ENCODE measurements around the gene HADHB. TPM values are rescaled to one million over a fixed set of nuclear protein-coding genes. Genes with fewer than 3 reads are reported as not detected.

HADHB gene
- total RNA-seq, 1 donor from 2014 or later = 79.4 TPM

DNA sequence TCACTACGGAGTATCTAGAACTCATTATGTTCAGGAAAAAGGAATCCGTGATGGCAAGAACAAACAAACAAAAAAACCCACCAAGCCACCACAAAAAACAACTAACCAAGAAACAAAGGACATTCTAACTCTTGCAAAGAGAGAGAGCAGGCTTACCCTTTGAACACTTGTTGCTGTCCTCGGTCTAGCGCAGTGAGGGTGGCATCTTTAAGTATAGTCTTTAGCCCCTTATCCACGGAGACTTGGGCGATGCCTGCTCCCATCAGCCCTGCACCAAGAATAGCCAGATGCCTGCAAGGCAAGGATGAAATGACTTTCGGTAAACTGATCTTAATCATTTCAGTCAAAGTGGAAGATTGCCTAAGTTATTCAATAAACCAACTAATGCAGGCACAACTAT is 40.8 kb upstream of the HADHB start:
- H3K36me3 Mint-ChIP-seq = peaks cover 54% of the 10 kb centered on the region
- no peak for DNase-seq (ENCODE audit: low spot score in 2 of 2, unreplicated experiment in 2 of 2)
- no peak overlapping the region for H3K4me3 Mint-ChIP-seq
- H3K9me3 Mint-ChIP-seq = no peaks in the 10 kb centered on the region
- TF ChIP-seq CTCF (IDR thresholded peaks at IDR 0.05; ENCODE audit: unreplicated experiment) = no peak
- no peak overlapping the region for H3K27ac Mint-ChIP-seq
- no peaks in the 10 kb centered on the region for H3K4me1 Mint-ChIP-seq
- H3K27me3 Mint-ChIP-seq (ENCODE audit: low read depth) = no peaks in the 10 kb centered on the region

GRCh38 chr2:26212011-26212410 is 32.7 kb upstream of the HADHB start:
- Mint-ChIP-seq H3K9me3 (peaks cover 5% of the 10 kb centered on the region), H3K36me3 (peaks cover 48% of the 10 kb centered on the region), H3K27me3 (ENCODE audit: low read depth) (no peaks in the 10 kb centered on the region), H3K4me3 (no peak overlapping the region), H3K4me1 (no peaks in the 10 kb centered on the region), H3K27ac (no peak overlapping the region)
- no peak for DNase-seq (ENCODE audit: low spot score in 2 of 2, unreplicated experiment in 2 of 2)
- no peak for TF ChIP-seq CTCF (IDR thresholded peaks at IDR 0.05; ENCODE audit: unreplicated experiment)

DNA sequence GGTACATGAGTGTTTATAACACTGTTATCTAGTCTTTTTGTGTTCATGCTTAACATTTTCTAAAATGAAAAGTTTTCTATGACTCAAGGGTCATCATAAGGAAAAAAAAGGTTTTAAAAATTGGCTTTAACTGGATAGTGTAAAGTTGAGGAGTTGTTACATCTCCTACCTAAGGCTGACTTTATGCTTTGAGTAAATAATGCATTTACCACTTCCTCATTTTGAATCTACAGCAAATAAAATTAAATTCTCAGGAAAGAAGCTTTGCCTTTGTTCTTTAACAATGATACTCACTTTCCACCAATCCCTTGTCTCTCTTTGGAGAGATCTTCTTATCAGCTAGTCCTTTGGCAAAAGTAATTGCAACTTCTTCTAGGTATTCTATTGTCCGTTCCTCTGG is 30.0 kb upstream of the HADHB start:
- H3K4me1 Mint-ChIP-seq = no peaks in the 10 kb centered on the region
- H3K27ac Mint-ChIP-seq = no peak overlapping the region
- H3K36me3 Mint-ChIP-seq = peaks cover 62% of the 10 kb centered on the region
- no peak for TF ChIP-seq CTCF (IDR thresholded peaks at IDR 0.05; ENCODE audit: unreplicated experiment)
- no peaks in the 10 kb centered on the region for H3K27me3 Mint-ChIP-seq (ENCODE audit: low read depth)
- DNase-seq (ENCODE audit: low spot score in 2 of 2, unreplicated experiment in 2 of 2) = no peak
- H3K4me3 Mint-ChIP-seq = no peak overlapping the region
- peaks cover 18% of the 10 kb centered on the region for H3K9me3 Mint-ChIP-seq

GRCh38 chr2:26215833-26216232 is 28.9 kb upstream of the HADHB start:
- Mint-ChIP-seq H3K4me1 (no peaks in the 10 kb centered on the region), H3K27me3 (ENCODE audit: low read depth) (no peaks in the 10 kb centered on the region), H3K9me3 (peaks cover 18% of the 10 kb centered on the region), H3K36me3 (peaks cover 64% of the 10 kb centered on the region), H3K27ac (no peak overlapping the region), H3K4me3 (no peak overlapping the region)
- no peak for TF ChIP-seq CTCF (IDR thresholded peaks at IDR 0.05; ENCODE audit: unreplicated experiment)
- no peak for DNase-seq (ENCODE audit: low spot score in 2 of 2, unreplicated experiment in 2 of 2)

- Mint-ChIP-seq H3K27me3 (ENCODE audit: low read depth) (no peaks in the 10 kb centered on the region), H3K9me3 (peaks cover 18% of the 10 kb centered on the region), H3K4me1 (no peaks in the 10 kb centered on the region), H3K4me3 (no peak overlapping the region), H3K36me3 (peaks cover 62% of the 10 kb centered on the region), H3K27ac (no peak overlapping the region)
- no peak for TF ChIP-seq CTCF (IDR thresholded peaks at IDR 0.05; ENCODE audit: unreplicated experiment)
- DNase-seq (ENCODE audit: low spot score in 2 of 2, unreplicated experiment in 2 of 2) = no peak
These were observed 28.2 kb upstream of the HADHB start for GRCh38 chr2:26216587-26216986.

DNA sequence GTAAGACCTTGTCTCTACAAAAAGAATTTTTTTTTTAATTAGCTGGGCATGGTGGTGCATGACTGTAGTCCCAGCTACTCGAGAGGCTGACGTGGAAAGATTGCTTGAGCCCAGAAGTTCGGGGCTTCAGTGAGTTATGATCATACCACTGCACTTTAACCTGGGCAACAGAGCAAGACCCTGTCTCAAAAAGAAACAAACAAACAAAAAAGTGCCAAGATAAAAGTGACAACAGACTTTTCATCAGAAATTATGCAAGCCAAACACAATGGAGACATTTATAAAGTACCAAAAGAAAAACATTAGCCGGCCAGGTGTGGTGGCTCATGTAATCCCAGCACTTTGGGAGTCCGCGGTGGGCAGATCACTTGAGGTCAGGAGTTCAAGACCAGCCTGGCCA is 27.0 kb upstream of the HADHB start:
- TF ChIP-seq CTCF (IDR thresholded peaks at IDR 0.05; ENCODE audit: unreplicated experiment) = no peak
- H3K9me3 Mint-ChIP-seq = peaks cover 18% of the 10 kb centered on the region
- no peaks in the 10 kb centered on the region for H3K27me3 Mint-ChIP-seq (ENCODE audit: low read depth)
- no peak overlapping the region for H3K27ac Mint-ChIP-seq
- no peak overlapping the region for H3K4me3 Mint-ChIP-seq
- H3K4me1 Mint-ChIP-seq = no peaks in the 10 kb centered on the region
- no peak for DNase-seq (ENCODE audit: low spot score in 2 of 2, unreplicated experiment in 2 of 2)
- H3K36me3 Mint-ChIP-seq = peaks cover 59% of the 10 kb centered on the region
